Keratinocyte (primary cell): ENCODE data around the gene GALNT7. TPM values are rescaled to one million over a fixed set of nuclear protein-coding genes. Genes with fewer than 3 reads are reported as not detected.

Experiments used
- DNase-seq: peaks from one replicate; pipeline ENCODE4 v3.0.0-alpha.2; 2011; ENCODE audit warnings: low read depth, missing footprints, low spot score
- FAIRE-seq: peaks from 2 replicates; lab custom pipeline; 2011; peaks lifted over from hg19 to GRCh38; lab: Jason Lieb, UNC
- H2AFZ ChIP-seq: 2 replicates; pipeline ENCODE4 v1.6.0; 2012; ENCODE audit warnings: low read length, control low read depth, inconsistent platforms; ENCODE audit not compliant: control insufficient read depth
- H3K27ac ChIP-seq: 2 replicates; pipeline ENCODE4 v1.5.1; 2011; ENCODE audit warnings: low read length; ENCODE audit not compliant: control insufficient read depth, insufficient read depth
- H3K27me3 ChIP-seq: 3 replicates; pipeline ENCODE4 v1.6.0; 2011; ENCODE audit warnings: low read length; ENCODE audit not compliant: control insufficient read depth, insufficient read depth; ENCODE audit errors: extremely low read depth
- H3K36me3 ChIP-seq, 2 experiments: 2 replicates in 1 of 2; 3 replicates in 1 of 2; pipeline ENCODE4 v1.5.1; 2011; ENCODE audit warnings: low read length in 2 of 2, mild to moderate bottlenecking in 1 of 2; ENCODE audit not compliant: control insufficient read depth in 2 of 2, insufficient read depth in 2 of 2; ENCODE audit errors: extremely low read depth in 1 of 2
- H3K4me1 ChIP-seq: 3 replicates; pipeline ENCODE4 v1.5.1; 2011; ENCODE audit warnings: low read length; ENCODE audit not compliant: control insufficient read depth, insufficient read depth; ENCODE audit errors: extremely low read depth
- H3K4me2 ChIP-seq: 3 replicates; pipeline ENCODE4 v1.6.0; 2011; ENCODE audit warnings: low read depth, low read length; ENCODE audit not compliant: control insufficient read depth, insufficient read depth; ENCODE audit errors: extremely low read depth
- H3K4me3 ChIP-seq, 3 experiments: fragments of 200-600 bp in 1 of 3; sonication (generic) in 1 of 3; 2 replicates in 2 of 3; 3 replicates in 1 of 3; pipeline ENCODE4 v1.5.1; 2011 to 2016; ENCODE audit warnings: low read length in 3 of 3, mild to moderate bottlenecking in 3 of 3, control low read depth in 2 of 3, inconsistent platforms in 1 of 3, low read depth in 1 of 3, mixed read lengths in 1 of 3, mixed run types in 1 of 3, moderate library complexity in 1 of 3; ENCODE audit not compliant: control insufficient read depth in 2 of 3, insufficient read depth in 2 of 3; ENCODE audit errors: extremely low read depth in 1 of 3
- H3K79me2 ChIP-seq: 2 replicates; pipeline ENCODE4 v1.6.0; 2012; ENCODE audit warnings: low read length; ENCODE audit not compliant: control insufficient read depth, insufficient read depth
- H3K9ac ChIP-seq: 3 replicates; pipeline ENCODE4 v1.6.0; 2011; ENCODE audit warnings: low read length; ENCODE audit not compliant: control insufficient read depth, insufficient read depth; ENCODE audit errors: extremely low read depth
- H3K9me1 ChIP-seq: 3 replicates; pipeline ENCODE4 v1.6.0; 2011; ENCODE audit warnings: low read length; ENCODE audit not compliant: control insufficient read depth, insufficient read depth; ENCODE audit errors: extremely low read depth
- H3K9me3 ChIP-seq: 2 replicates; pipeline ENCODE4 v1.5.1; 2012; ENCODE audit warnings: low read depth, low read length; ENCODE audit not compliant: control insufficient read depth
- H4K20me1 ChIP-seq: 3 replicates; pipeline ENCODE4 v1.6.0; 2011; ENCODE audit warnings: low read length; ENCODE audit not compliant: control insufficient read depth, insufficient read depth; ENCODE audit errors: extremely low read depth
- EZH2 ChIP-seq: IDR thresholded peaks from one replicate; pipeline ENCODE4 v1.6.1; 2012; ENCODE audit warnings: inconsistent platforms, mild to moderate bottlenecking, low read length, moderate library complexity
- dilution Hi-C: fragments of 300-500 bp; cut with MboI; formaldehyde crosslinking; loops from one replicate; pipeline ENCODE4 v1.7.0; 2020; ENCODE audit warnings: low sequenced_read_pairs; ENCODE audit not compliant: extremely low pct_ligation_motif_present
- polyA plus RNA-seq, 5 experiments: library from polyadenylated mRNA; depleted of rRNA in 3 of 5; stranded (reverse) in 3 of 5; stranded (forward) in 1 of 5; unstranded in 1 of 5; fragments of >200 nt; gene quantifications; 1 replicate in 1 of 5; 2 replicates in 3 of 5; 3 replicates in 1 of 5; pipeline versions ENCODE4 v1.2.1 to v1.2.3, GENCODE V29; 2011 to 2012; ENCODE audit warnings: missing spikeins in 2 of 5, low read depth in 1 of 5, low replicate concordance in 1 of 5
- TF ChIP-seq, protein P1 (sequence below), 3 experiments: IDR thresholded peaks in 1 of 3; conservative IDR thresholded peaks in 1 of 3; optimal IDR thresholded peaks in 1 of 3; 2 replicates in 2 of 3; 3 replicates in 1 of 3; pipeline versions ENCODE3 to v1.5.1; 2011; ENCODE audit warnings: low read length in 3 of 3, mild to moderate bottlenecking in 3 of 3, moderate library complexity in 2 of 3, control low read depth in 1 of 3, inconsistent platforms in 1 of 3; ENCODE audit not compliant: insufficient read depth in 2 of 3; ENCODE audit errors: extremely low read depth in 1 of 3

The GALNT7 gene
- polyA plus RNA-seq, 1 donor (not counting 4 experiments of a cell fraction or from before 2014, with no cell fraction given): 28.8 TPM

DNA sequence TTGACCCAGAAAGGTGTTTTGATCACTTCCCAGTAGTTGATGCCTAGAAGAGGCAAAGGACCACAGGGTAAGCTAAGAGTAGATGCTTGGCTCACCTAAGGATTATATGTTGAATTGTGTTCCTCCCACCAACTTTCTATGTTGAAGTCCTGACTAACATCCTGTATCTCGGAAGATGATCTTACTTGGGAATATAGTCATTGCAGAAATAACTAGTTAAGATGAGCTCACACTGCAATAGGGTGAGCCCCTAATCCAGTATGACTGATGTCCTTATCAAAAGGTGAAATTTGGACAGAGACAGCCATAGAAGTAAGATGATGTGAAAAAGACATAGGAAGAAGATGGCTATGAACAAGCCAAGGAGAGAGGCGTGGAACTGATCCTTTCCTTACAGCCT is 168.9 kb downstream of the GALNT7 start:
- H3K4me2 ChIP-seq: no peak overlapping the region
- TF ChIP-seq EZH2: no peak
- TF ChIP-seq, protein P1, sequence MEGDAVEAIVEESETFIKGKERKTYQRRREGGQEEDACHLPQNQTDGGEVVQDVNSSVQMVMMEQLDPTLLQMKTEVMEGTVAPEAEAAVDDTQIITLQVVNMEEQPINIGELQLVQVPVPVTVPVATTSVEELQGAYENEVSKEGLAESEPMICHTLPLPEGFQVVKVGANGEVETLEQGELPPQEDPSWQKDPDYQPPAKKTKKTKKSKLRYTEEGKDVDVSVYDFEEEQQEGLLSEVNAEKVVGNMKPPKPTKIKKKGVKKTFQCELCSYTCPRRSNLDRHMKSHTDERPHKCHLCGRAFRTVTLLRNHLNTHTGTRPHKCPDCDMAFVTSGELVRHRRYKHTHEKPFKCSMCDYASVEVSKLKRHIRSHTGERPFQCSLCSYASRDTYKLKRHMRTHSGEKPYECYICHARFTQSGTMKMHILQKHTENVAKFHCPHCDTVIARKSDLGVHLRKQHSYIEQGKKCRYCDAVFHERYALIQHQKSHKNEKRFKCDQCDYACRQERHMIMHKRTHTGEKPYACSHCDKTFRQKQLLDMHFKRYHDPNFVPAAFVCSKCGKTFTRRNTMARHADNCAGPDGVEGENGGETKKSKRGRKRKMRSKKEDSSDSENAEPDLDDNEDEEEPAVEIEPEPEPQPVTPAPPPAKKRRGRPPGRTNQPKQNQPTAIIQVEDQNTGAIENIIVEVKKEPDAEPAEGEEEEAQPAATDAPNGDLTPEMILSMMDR (optimal IDR thresholded peaks at IDR 0.05 in 1 of 3, IDR thresholded peaks at IDR 0.05 in 1 of 3, conservative IDR thresholded peaks at IDR 0.05 in 1 of 3; ENCODE audit: extremely low read depth in 1 of 3, insufficient read depth in 2 of 3, low read length in 3 of 3): no peak
- dilution Hi-C loops: no loop called here
- no peaks in the 10 kb centered on the region for H3K9me1 ChIP-seq
- H4K20me1 ChIP-seq: peaks cover 4% of the 10 kb centered on the region
- peaks cover 11% of the 10 kb centered on the region for H3K79me2 ChIP-seq
- H3K9ac ChIP-seq: no peak overlapping the region
- FAIRE-seq (no peak), DNase-seq (no peak)
- H3K4me1 ChIP-seq: peaks cover 8% of the 10 kb centered on the region
- H3K27me3 ChIP-seq: no peaks in the 10 kb centered on the region
- peaks cover 0 to 7% of the 10 kb centered on the region in 2 experiments for H3K36me3 ChIP-seq
- no peak overlapping the region for H3K27ac ChIP-seq
- H3K9me3 ChIP-seq: no peaks in the 10 kb centered on the region
- H2AFZ ChIP-seq: no peak overlapping the region
- no peak overlapping the region for H3K4me3 ChIP-seq

DNA sequence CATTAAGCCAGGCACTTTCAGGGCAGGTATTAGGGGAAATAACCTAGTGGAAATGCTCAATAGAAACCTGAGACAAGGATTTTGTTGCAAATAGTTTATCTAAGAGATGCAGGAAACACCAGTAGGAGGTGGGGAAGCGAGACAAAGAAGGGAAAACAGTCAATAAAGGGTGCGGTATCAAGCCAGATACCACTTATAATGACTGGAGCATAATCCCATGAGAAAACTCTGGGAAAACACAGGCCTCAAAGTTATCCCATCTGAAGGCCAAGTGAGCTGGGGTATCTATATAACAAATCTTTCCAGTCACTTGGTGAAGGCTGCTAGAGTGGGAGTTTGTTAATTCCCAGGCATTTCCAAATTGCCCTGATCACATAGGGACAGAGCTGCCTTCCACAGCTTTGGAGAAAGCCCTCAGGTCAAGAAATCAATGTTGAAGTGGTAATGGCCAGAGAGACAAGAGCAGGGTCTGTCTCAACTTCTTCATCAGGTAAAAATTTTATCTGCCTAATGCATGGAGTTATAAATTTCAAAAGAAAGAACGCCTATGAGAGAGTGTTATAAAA is 175.3 kb downstream of the GALNT7 start:
- H2AFZ ChIP-seq: no peak overlapping the region
- TF ChIP-seq, protein P1 (optimal IDR thresholded peaks at IDR 0.05 in 1 of 3, IDR thresholded peaks at IDR 0.05 in 1 of 3, conservative IDR thresholded peaks at IDR 0.05 in 1 of 3; ENCODE audit: extremely low read depth in 1 of 3, insufficient read depth in 2 of 3, low read length in 3 of 3): no peak
- dilution Hi-C loops: no loop called here

More for the DNA sequence above, 175.3 kb downstream of the GALNT7 start:
- H3K27ac ChIP-seq: no peak overlapping the region
- no peaks in the 10 kb centered on the region for H3K36me3 ChIP-seq
- H3K9me1 ChIP-seq: no peaks in the 10 kb centered on the region
- H3K9me3 ChIP-seq: no peaks in the 10 kb centered on the region
- no peaks in the 10 kb centered on the region for H3K4me1 ChIP-seq
- no peak overlapping the region for H3K4me3 ChIP-seq
- H4K20me1 ChIP-seq: no peaks in the 10 kb centered on the region
- no peak overlapping the region for H3K9ac ChIP-seq
- no peak for FAIRE-seq
- no peaks in the 10 kb centered on the region for H3K27me3 ChIP-seq
- DNase-seq: no peak
- H3K79me2 ChIP-seq: no peaks in the 10 kb centered on the region
- H3K4me2 ChIP-seq: no peak overlapping the region
